PC-9 (cell line): Measurements from ENCODE around the gene RHEB.

ENCODE experiments used
- EZH2 ChIP-seq: fragments of 200-600 bp; sonication (generic); IDR thresholded peaks from 2 replicates; pipeline ENCODE4 v1.8.0; 2017; ENCODE audit warnings: antibody characterized with exemption, low read depth
- TF ChIP-seq, protein P1 (sequence below): fragments of 200-600 bp; sonication (generic); conservative IDR thresholded peaks from 2 replicates; pipeline ENCODE4 v1.6.1; 2017; ENCODE audit warnings: mixed run types, antibody characterized with exemption, mild to moderate bottlenecking, moderate library complexity

DNA sequence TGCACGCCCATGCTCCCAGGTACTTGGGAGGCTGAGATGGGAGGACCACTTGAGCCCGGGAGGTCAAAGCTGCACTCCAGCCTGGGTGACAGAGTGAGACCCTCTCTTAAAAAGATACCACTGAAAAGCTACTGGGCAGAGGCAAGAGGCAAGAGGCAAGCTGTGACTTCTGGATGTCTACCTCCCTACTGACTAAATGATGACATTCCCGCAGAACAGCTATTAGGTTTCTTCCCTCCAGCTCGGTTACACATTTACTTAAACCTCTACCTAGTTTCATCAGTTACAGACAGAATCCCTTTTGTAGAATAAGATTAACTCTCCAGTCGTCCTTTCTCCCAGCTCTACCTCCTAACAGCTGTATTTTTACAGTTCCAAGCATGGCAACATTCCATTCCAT lies 21.2 kb downstream of the RHEB start:
- TF ChIP-seq, protein P1, sequence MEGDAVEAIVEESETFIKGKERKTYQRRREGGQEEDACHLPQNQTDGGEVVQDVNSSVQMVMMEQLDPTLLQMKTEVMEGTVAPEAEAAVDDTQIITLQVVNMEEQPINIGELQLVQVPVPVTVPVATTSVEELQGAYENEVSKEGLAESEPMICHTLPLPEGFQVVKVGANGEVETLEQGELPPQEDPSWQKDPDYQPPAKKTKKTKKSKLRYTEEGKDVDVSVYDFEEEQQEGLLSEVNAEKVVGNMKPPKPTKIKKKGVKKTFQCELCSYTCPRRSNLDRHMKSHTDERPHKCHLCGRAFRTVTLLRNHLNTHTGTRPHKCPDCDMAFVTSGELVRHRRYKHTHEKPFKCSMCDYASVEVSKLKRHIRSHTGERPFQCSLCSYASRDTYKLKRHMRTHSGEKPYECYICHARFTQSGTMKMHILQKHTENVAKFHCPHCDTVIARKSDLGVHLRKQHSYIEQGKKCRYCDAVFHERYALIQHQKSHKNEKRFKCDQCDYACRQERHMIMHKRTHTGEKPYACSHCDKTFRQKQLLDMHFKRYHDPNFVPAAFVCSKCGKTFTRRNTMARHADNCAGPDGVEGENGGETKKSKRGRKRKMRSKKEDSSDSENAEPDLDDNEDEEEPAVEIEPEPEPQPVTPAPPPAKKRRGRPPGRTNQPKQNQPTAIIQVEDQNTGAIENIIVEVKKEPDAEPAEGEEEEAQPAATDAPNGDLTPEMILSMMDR = no peak
- TF ChIP-seq EZH2 = no peak
